ENCODE data around the gene ZCCHC2. TPM values are rescaled to one million over a fixed set of nuclear protein-coding genes. Genes with fewer than 3 reads are reported as not detected.

Gene ZCCHC2
- total RNA-seq, 1 donor from 2014 or later: 15.4 TPM

DNA sequence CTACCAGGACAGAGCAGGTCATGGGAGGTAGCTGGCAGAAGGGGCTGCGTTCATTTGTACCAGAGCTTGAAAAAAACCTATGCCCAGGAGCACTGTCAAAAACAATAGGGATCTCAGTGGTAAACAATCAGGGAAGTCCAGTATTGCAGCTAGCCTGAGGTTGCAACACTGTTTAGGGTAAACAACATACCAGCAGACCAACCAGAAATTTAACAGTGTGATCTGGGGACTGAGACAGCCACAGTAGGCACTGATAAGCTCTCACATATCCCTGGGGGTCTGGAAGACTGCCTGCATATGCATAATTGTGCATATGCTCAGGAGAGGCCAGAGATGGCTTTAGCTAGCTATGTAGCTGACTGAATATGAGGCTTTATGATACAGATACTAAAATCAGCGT, 12.0 kb upstream of the ZCCHC2 start:
- DNase-seq: no peak

DNA sequence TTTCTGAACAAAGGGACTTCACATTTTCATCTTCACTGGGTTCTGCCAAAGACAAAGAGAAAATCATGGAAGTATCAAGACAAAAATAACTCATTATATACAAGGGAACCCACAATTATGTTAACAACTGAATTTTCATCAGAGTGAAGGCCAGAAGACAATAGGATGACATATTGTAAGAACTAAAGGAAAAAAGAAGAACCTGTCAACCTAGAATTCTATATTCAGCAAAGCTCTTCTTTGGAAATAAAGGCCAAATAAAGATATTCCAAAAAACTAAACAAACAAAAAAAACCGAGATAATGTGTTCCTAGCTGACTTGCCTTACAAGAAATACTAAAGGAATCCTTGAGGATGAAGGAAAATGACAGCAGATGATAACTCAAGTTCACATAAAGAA, 10.3 kb upstream of the ZCCHC2 start:
- DNase-seq: no peak

DNA sequence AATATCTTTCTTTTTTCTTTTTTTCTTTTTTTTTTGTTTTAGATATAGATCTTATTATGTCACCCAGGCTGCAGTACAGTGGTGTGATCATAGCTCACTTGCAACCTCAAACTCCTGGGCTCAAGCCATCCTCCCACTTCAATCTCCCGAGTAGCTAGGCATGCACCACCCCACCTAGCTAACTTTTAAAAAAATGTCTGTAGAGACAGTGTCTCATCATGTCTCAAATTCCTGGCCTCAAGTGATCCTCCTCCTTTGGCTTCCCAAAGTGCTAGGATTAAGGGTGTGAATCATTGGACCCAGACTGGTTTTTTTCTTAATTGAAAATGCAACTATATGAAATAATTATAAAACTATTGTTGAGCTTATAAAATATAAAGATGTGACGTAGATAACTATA, 9.8 kb upstream of the ZCCHC2 start:
- DNase-seq: no peak

DNA sequence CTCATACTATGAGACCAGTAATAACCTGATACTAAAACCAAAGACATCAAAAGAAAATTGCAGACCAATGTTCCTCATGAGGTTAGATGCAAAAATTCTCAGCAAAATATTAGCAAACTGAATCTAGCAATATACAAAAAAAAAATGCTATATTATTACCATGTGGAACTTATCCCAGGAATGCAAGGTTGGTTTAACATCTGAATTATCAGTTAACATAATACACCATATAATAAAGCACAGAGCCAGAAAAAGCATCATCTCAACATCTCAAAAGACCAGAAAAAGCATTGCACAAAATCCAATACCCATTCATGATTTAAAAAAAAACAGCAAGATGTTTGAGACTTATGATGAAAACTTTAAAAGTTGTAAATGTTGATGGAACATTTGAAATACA, 8.3 kb upstream of the ZCCHC2 start:
- no peak for DNase-seq

DNA sequence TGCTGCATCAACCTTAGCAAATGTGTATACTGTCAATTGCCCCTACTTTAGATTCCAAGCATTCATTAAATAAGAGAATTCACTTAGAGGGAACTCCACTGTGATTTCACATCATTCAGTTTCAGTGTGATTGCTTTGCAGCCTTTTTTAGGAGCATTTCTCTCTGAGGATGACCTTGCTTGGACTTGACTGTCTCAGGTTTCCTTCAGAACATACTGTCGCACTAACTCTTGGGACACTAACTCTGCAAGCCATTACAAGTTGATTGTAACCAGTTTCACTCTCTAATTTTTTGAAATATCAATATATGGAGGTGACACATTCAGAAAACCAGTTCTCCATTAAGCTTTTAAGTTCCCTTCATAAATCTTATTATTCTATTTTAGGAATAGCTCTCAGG, 6.6 kb upstream of the ZCCHC2 start:
- no peak for DNase-seq

DNA sequence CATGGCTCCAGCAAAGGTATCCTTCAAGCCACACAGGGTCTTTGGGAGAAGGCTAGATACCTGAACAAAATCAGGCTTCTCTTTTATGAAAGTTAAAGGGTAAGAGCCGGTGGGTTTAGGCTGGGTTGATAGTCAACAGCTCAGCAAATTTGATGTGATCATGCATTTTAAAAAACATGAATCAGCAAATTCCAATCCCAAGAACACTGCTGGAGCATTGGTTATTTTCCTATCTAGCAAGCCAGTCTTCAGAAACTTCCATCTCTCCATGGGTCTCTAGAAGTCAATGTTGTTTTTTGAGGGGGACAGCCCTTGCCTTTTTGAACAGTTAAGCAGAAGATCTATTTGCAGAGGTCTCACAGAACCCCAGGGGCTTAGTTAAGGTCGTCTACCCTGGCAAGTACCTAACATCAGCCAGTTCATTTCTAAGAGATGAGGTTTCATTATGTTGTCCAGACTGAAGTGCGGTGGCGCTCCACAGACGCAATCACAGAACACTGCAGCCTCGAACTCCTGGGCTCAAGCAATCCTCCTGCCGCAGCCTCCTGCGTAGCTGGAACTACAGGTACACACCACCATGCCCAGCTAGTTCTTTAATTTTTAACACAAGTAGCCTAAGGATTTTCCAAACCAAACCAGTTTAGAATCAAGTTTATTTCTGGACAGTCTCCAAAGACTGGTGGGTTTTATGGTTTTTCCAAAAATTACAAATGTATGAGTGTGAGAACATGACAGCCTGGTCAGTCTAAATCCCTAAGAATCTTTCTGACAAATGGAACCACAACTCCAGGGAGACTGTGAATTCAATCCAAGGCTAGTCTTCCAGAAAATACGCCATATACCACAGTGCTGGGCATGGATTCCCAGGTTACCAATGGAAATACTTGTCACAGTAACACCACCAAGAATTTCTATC, 4.1 kb upstream of the ZCCHC2 start:
- DNase-seq: no peak

DNA sequence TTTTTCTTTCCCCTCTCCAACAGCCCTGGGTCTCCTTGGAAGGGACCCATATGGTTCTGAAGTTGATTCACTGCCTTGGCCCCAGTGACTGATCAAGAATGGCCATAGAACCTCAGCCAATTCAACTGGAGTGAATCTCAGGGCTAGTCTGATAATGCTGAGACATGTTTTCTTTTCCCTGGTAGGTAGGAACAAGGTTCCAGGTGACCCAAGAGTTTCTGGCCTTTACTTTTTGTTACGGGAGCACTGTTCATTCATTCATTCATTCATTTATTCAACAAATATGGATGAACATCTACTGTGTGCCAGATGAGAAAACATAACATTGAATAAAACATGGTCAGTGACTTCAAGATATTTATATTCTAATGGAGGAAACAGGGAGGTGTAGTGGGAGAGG, 3.1 kb upstream of the ZCCHC2 start:
- no peak for DNase-seq

DNA sequence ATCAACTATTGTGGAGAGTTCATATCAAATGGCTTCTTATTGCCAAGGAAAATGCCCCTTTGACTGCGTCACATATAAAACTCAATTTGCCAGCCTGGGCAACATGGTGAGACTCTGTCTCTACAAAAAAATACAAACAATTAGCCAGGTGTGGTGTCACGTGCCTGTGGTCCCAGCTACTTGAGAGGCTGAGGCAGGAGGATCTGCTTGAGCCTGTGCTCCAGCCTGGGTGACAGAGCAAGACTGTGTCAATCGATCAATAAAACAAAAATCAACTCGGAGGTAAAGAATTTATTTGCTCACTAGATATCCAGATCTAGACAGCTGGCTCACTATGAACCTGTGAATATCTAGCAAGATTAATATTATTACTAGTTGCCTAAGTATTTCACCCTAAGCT, 1.7 kb upstream of the ZCCHC2 start:
- no peak for DNase-seq

DNA sequence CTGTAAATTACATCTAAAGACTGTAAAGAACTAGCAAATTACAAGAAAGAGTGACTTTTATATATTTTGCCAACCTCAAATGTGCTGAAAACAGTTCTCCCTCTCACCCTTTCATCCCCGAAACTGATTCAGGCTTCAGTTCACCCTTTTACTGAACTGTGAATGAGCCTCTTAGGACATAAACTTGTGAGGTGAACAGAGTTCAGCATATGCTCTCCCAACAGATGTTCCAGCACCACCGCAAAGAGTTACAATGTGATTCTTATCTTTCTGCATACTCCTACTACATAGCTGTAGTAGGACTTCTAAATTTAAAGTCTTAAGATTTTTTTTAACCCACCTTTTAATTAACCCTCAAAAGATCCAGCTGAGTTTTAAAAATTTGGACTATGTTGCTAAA, 1.2 kb upstream of the ZCCHC2 start:
- DNase-seq: no peak

DNA sequence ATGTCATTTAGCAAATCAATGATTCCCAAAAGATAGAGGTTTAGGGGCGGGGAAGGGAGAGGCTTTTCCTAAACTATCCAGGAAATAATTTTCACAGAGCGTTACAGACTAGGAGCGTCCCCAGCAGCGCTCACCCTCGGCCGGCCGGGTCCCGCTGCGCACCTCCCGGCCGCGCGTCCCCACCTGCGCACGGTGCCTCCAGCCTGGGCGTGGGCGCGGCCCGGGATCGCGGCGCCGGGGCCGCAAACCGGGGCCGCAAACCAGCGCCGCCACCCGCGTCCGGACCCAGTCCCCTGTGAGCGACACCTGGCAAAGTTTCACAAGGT, 684 bp upstream of the ZCCHC2 start:
- no peak for DNase-seq

DNA sequence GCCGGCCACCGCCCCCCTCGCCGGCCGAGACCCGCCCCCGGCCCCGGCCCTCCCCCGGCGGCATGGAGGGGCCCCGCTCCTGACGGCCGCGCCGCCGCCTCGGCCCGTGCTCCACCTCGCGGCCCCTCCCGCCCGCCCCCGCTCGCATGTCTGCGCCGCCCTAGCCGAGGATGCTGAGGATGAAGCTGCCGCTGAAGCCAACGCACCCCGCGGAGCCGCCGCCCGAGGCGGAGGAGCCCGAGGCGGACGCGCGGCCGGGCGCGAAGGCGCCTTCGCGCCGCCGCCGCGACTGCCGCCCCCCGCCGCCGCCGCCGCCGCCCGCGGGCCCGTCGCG, 397 bp downstream of the ZCCHC2 start:
- no peak for DNase-seq

DNA sequence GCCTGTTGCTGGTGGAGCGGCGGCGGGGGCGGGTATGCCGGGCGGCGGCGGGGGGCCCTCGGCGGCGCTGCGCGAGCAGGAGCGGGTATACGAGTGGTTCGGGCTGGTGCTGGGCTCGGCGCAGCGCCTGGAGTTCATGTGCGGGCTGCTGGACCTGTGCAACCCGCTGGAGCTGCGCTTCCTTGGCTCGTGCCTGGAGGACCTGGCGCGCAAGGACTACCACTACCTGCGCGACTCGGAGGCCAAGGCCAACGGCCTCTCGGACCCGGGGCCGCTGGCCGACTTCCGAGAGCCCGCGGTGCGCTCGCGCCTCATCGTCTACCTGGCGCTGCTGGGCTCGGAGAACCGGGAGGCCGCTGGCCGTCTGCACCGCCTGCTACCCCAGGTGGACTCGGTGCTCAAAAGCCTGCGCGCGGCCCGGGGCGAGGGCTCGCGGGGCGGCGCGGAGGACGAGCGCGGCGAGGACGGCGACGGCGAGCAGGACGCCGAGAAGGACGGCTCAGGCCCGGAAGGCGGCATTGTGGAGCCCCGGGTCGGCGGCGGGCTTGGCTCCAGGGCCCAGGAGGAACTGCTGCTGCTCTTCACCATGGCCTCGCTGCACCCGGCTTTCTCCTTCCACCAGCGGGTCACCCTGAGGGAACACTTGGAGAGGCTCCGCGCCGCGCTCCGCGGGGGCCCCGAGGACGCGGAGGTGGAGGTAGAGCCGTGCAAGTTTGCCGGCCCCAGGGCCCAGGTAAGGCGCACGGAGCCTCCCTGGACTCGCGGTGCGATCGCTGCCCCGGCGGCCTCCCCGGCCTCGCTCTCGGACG, 1.0 kb downstream of the ZCCHC2 start:
- peak; percentile 64 for DNase-seq

DNA sequence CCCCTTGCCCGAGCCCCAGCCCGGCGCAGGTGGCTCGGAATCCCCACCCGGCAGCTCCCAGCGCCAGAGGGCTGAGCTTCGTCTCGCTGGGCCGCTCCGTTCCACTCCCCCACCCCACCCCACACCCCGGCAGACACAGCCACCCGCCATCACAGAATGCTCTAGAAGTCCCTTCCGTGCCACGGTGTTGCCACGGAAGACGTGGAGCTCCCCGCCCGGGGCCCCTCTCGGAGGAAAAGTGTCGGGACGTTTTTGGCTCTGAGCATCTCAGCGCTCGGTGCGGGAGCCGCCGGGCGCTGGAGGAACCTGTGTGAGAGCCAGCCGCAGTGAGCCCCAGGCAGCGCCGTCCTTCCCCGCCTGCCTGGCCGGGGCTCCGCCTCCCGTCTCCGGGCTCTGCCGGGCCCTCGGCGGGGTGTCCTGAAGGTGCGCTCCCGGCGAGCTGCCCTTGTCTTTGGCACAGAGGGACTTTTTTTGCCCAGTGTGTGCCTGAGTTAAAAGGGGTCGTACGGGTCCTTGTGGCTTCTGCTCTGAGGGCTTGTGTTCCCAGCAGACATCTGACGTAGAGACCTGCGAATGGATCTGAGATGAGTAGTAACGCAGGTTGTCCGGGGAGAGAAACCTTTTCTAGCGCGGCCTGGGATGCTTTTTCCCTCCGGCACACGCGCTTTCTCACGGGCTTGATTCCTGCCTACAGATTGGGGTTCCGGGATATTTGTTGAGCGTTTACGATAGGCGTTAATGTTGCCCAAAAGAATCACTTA, 1.8 kb downstream of the ZCCHC2 start:
- peak; percentile 70 for DNase-seq

DNA sequence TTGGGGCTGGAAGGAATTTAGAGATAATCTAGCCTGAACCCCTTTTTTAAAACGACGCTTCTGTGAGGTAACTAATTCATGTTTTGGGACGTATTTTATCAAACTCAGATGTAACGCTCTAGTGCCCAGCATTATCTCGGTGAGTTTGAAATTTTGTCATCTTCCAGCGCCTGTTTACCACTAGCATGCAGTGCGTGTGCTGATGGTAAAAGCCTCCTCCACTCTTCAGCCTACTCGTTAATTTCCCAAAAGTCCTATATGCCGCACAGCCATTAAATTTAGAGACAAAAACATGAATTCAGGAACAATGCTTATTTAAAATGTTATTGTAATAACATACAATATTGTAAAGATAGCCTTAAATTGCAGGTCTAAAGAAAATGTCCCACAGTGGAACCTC, 2.8 kb downstream of the ZCCHC2 start:
- no peak for DNase-seq

DNA sequence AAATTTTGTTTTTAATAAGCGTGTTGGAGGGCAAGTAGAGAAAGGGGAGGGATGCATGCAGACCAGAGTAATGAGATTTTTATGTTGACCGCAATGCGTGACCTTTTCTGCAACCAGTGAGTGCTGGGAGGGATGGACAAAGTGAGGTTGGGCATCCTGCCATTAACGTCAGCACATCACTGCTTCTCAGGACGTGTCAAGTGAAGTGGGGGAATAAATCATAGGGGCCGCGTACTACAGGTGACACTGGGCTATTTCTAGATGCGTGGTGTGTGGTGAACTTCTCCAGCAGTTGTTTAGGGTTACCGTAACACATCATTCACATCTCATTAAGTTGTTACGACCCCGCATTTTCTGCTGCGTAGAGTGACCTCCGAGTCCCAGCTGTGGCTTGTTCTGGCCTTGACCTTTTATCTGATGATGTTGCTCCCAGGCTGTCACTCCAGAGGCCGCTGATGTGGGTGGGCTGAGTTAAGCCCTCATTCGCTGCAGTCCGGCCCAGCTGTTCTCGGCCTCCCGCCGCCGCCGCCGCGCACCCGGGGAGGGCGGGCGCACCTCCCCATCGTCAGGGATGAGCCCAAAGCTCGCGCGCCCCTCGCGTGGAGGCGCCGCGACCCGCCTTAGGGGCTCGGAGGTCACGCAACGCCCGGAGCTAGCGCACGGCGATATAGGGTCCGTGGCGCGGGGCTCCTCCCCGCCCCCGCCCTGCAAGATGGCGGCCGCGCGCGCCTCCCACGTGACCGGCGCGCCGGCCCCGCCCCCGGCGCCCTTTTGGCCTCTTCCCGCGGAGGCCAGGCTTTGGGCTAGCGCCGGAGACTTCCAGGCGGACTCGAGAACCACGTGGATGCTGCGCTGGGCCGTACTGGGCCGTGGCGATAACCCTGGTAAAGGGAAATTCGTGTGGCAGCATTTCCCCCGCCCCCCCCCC, 3.5 kb downstream of the ZCCHC2 start:
- DNase-seq: peak; percentile 84

DNA sequence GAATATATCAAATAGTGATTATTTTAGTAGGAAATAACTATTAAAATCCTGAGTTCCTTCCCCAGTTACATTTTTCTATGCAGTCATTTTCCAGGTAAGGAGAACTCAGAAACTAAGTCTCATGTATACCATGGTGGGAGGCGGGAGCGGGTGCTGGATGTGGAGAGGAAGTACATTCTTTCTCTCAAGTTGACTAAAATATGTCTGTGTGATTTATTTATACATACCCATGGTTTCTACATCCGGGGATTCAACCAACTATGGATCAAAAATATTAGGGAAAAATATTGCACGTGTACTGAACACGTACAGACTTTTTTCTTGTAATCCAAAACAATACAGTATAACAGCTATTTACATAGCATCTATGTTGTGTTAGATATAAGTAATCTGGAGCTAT, 6.8 kb downstream of the ZCCHC2 start:
- DNase-seq: no peak

DNA sequence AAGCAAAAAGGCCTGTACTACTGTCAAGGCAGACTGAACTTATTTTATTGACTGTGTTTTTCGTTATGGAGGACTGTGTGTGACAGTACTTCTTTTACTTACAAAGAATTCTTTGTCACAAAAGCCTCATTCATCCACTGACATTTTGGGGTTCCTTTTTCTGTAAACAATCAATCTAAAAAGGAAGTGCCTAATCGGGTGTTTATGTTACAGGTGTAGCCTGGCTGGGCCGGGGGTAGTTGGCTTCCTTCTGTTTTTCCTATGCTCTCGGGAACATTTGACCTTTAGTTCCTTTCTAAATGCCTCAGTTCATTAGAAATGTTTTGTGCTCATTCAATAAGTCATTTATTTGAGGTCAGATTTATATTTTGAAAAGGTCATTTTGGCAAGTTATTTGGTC, 8.3 kb downstream of the ZCCHC2 start:
- no peak for DNase-seq

DNA sequence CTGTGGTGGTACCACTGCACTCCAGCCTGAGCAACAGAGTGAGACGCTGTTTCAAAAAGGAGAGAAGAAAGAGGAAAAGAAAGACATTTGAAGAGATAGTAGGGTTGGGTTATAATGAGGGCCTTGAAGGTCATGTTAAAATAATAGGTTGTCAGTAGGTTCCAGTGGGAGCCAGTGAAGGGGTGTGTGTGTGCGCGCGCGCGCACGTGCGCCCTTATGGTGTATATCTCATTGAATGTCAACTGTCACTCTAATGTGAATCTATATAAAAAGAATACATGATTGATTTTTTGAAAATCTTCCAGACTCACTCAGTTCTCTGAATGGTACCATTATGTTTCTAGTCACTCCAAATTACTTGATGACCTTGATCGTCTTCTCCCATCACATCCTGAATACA, 9.1 kb downstream of the ZCCHC2 start:
- no peak for DNase-seq

DNA sequence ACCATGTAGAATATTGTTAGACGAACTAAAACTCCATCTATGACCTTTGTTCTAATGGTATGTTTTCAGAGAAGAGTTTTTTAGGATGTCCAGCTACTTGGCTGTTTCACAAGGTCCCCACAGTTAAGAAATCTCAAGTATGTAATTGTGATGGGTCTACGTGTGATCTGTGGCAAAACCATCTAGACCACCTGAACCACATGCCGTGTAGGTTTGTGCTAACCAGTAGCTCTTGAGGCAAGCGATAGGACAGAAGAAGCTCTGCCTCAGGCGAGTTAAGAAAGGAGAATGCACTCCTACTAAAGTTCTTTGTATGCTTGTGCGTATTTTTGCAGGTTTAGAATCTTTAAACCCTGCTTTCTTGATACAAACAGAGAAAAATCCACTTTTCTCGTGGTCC, 13.2 kb downstream of the ZCCHC2 start:
- DNase-seq: no peak

DNA sequence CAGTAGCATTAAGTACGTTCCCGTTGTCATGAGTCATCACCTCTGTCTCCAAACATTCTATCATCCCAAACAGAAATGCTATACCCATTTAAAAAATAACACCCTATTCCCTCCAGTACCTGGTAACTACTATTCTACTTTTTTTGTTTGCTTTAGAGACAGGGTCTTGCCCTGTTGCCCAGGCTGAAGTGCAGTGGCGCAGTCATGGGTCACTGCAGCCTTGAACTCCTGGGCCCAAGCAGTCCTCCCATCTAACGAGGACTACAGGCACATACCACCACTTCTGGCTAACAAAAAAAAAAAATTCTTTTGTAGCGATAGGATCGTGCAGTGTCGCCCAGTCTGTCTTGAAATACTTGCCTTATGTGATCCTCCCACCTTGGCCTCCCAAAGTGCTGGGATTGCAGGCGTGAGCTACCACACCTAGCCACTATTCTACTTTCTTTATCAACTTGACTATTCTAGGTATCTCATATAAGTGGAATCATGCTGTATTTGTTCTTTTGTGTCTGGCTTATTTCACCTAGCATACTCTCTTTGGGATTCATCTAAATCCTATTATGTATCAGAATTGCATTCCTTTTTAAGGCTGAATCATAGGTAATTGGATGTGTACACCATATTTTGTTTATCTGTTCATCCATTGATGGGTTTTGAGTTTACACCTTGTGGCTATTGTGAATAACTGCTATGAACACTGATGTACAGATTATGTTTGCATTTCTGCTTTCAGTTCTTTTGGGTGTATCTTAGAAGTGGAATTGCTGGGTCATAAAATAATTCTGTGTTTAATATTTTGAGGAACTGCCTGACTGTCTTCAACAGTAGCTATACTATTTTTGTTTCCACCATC, 14.4 kb downstream of the ZCCHC2 start:
- DNase-seq: no peak

DNA sequence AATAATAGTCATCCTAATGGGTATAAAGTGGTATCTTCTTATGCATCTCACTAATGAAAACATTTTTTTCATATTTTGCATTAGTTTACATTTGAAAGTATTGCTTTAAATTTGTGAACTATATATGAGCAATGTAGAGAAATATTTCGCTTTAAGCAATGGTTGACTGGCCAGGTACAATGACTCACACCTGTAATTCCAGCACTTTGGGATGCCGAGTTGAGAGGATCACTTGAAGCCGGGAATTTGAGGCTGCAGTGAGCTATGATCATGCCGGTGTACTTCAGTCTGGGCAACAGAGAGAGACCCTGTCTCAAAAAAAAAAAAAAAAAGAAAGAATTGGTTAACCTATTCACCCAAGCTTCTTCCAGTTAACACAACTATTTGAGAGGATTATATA, 15.1 kb downstream of the ZCCHC2 start:
- no peak for DNase-seq

Data from tongue (tissue), 2 donors.